RWPE2 (cell line): ENCODE results near the gene CKM.

ENCODE experiments used
- ATAC-seq: fragments of 200-7000 bp; cut with Tn5 transposase; 3 replicates; pipeline ENCODE4 v1.9.1; 2021; ENCODE audit warnings: low read depth
- DNase-seq: peaks from one replicate; pipeline ENCODE4 v3.0.0-alpha.2; 2020; ENCODE audit warnings: low spot score
- H3K27ac ChIP-seq: fragments of 450-650 bp; 2 replicates; pipeline ENCODE4 v1.5.1; 2017; ENCODE audit warnings: mild to moderate bottlenecking; ENCODE audit not compliant: poor library complexity, severe bottlenecking
- H3K27me3 ChIP-seq: fragments of 250-450 bp; sonication (Bioruptor Pico); 2 replicates; pipeline ENCODE4 v1.5.1; 2021; ENCODE audit warnings: mild to moderate bottlenecking, moderate library complexity; ENCODE audit not compliant: insufficient read depth, poor library complexity, severe bottlenecking
- H3K36me3 ChIP-seq: fragments of 250-450 bp; sonication (Bioruptor Pico); 2 replicates; pipeline ENCODE4 v1.5.1; 2020; ENCODE audit warnings: low read depth, mild to moderate bottlenecking, moderate library complexity
- H3K4me1 ChIP-seq: fragments of 250-450 bp; sonication (Bioruptor Pico); 2 replicates; pipeline ENCODE4 v1.5.1; 2021; ENCODE audit warnings: mild to moderate bottlenecking, moderate library complexity; ENCODE audit not compliant: insufficient read depth, poor library complexity, severe bottlenecking
- H3K4me3 ChIP-seq: fragments of 250-450 bp; sonication (Bioruptor Pico); 2 replicates; pipeline ENCODE4 v1.5.1; 2021; ENCODE audit warnings: mild to moderate bottlenecking, moderate library complexity; ENCODE audit not compliant: severe bottlenecking
- H3K9me3 ChIP-seq: fragments of 250-450 bp; sonication (Bioruptor Pico); 2 replicates; pipeline ENCODE4 v1.5.1; 2021; ENCODE audit warnings: mild to moderate bottlenecking, moderate library complexity; ENCODE audit not compliant: severe bottlenecking
- TF ChIP-seq, protein P1 (sequence below): fragments of 450-650 bp; IDR thresholded peaks from one replicate; pipeline ENCODE4 v1.5.1; 2017; ENCODE audit warnings: mild to moderate bottlenecking, moderate library complexity; ENCODE audit not compliant: poor library complexity, severe bottlenecking

Gene CKM

DNA sequence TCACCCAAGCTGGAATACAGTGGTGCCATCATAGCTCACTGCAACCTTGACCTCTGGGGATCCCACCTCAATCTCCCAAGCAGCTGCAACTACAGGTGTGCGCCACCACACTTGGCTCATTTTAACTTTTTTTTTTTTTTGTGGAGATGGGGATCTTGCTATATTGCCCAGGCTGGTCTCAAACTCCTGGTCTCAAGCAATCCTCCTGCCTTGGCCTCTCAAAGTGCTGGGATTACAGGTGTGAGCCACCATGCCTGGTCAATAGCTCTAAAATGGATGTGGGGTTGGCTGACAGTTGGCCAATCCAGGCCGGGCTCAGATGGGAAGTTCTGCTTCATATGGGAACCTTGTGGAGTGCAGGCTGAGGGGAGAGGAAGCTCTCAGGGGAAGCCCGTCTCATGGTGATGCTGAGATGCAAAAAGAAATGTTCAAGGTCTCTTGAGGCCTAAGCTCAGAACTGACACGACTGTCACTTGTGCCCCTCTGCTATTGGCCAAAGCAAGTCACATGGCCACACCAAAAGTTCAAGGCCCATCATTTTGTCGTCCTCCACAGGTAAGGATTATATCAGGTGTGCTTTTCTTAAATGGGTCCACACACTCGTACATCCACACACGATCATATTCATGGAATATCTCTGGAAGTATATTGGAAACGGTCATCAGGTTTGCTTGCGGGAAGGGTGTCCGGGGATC lies 11.1 kb upstream of the CKM start:
- H3K9me3 ChIP-seq: no peaks in the 10 kb centered on the region
- H3K4me1 ChIP-seq: no peaks in the 10 kb centered on the region
- no peak for DNase-seq
- TF ChIP-seq, protein P1, sequence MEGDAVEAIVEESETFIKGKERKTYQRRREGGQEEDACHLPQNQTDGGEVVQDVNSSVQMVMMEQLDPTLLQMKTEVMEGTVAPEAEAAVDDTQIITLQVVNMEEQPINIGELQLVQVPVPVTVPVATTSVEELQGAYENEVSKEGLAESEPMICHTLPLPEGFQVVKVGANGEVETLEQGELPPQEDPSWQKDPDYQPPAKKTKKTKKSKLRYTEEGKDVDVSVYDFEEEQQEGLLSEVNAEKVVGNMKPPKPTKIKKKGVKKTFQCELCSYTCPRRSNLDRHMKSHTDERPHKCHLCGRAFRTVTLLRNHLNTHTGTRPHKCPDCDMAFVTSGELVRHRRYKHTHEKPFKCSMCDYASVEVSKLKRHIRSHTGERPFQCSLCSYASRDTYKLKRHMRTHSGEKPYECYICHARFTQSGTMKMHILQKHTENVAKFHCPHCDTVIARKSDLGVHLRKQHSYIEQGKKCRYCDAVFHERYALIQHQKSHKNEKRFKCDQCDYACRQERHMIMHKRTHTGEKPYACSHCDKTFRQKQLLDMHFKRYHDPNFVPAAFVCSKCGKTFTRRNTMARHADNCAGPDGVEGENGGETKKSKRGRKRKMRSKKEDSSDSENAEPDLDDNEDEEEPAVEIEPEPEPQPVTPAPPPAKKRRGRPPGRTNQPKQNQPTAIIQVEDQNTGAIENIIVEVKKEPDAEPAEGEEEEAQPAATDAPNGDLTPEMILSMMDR: no peak
- no peaks in the 10 kb centered on the region for H3K36me3 ChIP-seq
- no peaks in the 10 kb centered on the region for H3K27me3 ChIP-seq
- ATAC-seq: no peak
- H3K27ac ChIP-seq: no peak overlapping the region
- no peak overlapping the region for H3K4me3 ChIP-seq

DNA sequence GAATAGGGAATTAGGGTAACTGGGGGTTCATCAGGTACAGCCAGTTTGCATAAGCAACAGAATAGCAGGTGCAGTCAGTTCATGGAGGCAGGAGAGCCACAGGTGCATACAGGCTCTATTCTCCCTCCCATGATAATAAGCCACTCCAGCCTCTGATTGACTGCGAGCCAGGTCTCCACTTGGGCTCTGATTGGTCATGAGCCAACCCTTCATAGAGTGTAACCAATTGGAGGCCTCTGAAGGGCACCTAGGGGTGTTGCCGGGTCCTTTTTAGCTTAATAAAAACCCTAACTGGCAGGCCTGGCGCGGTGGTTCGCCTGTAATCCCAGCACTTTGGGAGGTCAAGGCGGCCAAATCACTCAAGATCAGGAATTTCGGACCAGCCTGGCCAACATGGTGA lies 8.7 kb upstream of the CKM start:
- Histone ChIP-seq H3K4me3 (no peak overlapping the region), H3K4me1 (no peaks in the 10 kb centered on the region), H3K9me3 (no peaks in the 10 kb centered on the region), H3K36me3 (no peaks in the 10 kb centered on the region), H3K27me3 (no peaks in the 10 kb centered on the region), H3K27ac (no peak overlapping the region)
- TF ChIP-seq, protein P1: no peak
- no peak for DNase-seq
- no peak for ATAC-seq

DNA sequence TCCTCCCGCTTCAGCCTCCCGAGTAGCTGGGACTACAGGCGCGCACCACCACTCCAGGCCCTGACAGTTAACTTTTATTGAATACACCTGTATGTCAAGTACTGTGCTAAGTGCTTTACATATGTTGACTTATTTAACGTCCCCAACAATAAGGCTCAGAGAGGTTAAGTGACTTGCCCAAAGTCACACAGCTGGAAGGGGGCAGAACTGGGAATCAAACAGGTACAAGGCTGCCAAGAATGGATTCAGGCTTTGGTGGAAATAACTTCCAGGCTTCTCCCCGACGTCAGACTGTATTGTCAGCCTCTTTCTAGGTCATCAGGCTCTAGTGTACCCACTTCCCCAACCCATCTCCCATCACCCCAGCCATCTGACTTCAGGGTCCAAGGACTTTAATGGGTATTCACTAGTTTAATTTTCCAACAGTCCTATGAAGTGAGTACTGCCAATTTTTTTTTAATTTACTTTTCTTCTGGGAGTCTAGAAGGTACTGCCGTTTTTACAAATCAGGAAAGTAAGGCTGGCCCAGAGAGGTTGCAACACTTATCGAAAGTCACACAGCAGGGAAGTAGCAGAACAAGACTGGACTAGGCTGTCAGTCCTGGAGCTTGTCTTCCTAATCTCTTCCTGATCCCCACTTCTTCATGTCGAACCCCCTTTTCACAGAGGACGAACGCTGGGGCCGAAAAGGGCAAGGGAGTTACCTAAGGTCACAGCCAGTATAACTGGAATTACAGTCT lies 4.9 kb upstream of the CKM start:
- no peak overlapping the region for H3K4me3 ChIP-seq
- TF ChIP-seq, protein P1: no peak
- H3K36me3 ChIP-seq: no peaks in the 10 kb centered on the region
- no peaks in the 10 kb centered on the region for H3K9me3 ChIP-seq
- H3K4me1 ChIP-seq: no peaks in the 10 kb centered on the region
- no peaks in the 10 kb centered on the region for H3K27me3 ChIP-seq
- ATAC-seq (no peak), DNase-seq (no peak)
- H3K27ac ChIP-seq: no peak overlapping the region

DNA sequence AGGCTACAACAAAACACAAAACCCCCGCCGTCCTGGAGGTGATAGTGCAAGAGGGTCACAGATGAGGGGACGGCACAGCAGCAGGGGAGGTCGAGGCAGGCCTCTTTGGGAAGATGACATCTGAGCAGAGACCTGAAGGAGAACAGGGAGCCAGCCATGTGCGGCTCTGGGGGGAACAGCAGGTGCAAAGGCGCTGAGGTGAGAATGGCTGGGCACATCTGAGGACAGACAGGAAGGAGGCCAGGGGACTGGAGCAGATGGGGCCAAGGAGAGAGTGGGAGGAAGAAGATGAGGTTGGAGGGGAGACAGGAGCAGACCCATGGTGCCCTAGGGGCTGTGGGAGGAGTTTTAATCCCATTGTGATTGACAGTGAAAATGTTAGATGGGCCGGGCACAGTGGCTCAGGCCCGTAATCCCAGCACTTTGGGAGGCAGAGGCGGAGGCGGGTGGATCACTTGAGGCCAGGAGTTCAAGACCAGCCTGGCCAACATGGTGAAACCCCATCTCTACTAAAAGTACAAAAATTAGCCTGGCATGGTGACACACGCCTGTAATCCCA lies 1.8 kb upstream of the CKM start:
- DNase-seq (no peak), ATAC-seq (no peak)
- Histone ChIP-seq H3K27ac (no peak overlapping the region), H3K4me1 (no peaks in the 10 kb centered on the region), H3K27me3 (no peaks in the 10 kb centered on the region), H3K4me3 (no peak overlapping the region), H3K36me3 (no peaks in the 10 kb centered on the region), H3K9me3 (no peaks in the 10 kb centered on the region)
- TF ChIP-seq, protein P1: no peak

DNA sequence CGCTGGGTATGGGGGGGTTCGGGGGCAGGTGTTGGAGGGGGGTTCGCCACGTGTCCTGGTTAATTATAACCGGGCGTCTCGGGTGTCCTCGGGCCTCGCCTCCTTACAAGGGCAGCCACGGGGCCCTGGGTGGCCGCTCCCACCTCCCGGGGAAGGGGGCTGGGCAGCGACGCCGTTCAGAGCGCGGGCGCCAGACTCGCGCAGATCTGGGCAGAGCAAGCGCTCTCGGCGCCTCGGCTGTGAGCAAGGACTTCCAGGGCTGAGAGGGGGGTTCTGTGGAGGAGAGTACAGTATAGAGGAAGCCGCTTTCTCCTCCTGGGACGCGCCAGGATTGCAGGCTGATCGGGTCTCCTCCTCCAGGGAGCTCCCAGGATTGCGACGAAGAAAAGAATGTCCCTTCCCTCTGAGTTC lies 1.0 kb upstream of the CKM start:
- DNase-seq (no peak), ATAC-seq (no peak)
- no peaks in the 10 kb centered on the region for H3K36me3 ChIP-seq
- no peaks in the 10 kb centered on the region for H3K4me1 ChIP-seq
- H3K27ac ChIP-seq: no peak overlapping the region
- no peaks in the 10 kb centered on the region for H3K9me3 ChIP-seq
- TF ChIP-seq, protein P1: no peak
- no peak overlapping the region for H3K4me3 ChIP-seq
- no peaks in the 10 kb centered on the region for H3K27me3 ChIP-seq
